ENCODE data around the gene MYO18A. TPM values are rescaled to one million over a fixed set of nuclear protein-coding genes. Genes with fewer than 3 reads are reported as not detected.
A peak's percentile ranks its signal among the peaks of the same experiment; 100 is the strongest.
"Not testable (repeated sequence)": the region's sequence is repeated elsewhere in the genome, so short reads cannot be mapped to it uniquely, and the experiment has no call there.

The MYO18A gene
- total RNA-seq, 1 donor = 78.3 TPM

DNA sequence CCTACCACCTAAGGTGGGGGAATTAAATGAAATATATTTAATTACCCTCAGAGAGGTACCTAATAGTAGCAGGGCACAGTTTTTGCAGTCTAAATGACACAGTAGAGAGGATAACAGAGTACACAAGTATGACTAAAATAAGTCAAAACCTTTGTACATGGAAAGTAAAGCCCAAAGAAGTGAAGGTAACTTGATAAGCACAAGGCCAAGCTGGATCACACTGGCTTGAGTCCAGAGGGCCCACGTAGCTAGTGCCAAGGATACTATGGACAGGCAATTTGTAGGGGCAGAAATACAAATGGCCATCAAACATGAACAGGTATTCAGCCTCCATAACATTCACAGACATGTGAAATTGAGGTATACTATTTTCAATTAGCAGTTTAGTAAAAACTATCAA is 7.6 kb downstream of the MYO18A start:
- TF ChIP-seq, protein P1, sequence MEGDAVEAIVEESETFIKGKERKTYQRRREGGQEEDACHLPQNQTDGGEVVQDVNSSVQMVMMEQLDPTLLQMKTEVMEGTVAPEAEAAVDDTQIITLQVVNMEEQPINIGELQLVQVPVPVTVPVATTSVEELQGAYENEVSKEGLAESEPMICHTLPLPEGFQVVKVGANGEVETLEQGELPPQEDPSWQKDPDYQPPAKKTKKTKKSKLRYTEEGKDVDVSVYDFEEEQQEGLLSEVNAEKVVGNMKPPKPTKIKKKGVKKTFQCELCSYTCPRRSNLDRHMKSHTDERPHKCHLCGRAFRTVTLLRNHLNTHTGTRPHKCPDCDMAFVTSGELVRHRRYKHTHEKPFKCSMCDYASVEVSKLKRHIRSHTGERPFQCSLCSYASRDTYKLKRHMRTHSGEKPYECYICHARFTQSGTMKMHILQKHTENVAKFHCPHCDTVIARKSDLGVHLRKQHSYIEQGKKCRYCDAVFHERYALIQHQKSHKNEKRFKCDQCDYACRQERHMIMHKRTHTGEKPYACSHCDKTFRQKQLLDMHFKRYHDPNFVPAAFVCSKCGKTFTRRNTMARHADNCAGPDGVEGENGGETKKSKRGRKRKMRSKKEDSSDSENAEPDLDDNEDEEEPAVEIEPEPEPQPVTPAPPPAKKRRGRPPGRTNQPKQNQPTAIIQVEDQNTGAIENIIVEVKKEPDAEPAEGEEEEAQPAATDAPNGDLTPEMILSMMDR (IDR thresholded peaks at IDR 0.05; ENCODE audit: insufficient read depth, low read length) = no peak
- H3K4me3 ChIP-seq (ENCODE audit: low read depth, low read length) = no peak overlapping the region

DNA sequence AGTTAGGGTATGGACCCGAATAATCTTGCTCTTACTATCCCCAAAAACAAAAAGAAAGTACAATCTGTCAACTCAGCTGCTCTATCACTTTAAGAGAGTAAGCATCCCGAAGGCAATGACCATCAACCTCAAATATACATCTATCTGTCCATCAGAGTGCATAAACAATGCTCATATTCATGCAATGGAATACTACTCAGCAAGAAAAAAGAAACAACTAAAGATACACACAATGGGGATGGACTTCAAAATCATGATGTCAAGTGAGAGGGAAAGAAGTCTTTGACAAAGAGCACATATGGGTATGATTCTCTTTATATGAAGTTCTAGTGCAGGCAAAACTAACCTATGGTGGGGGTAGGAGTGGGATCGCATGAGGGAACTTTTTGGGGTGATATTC is 9.5 kb downstream of the MYO18A start:
- TF ChIP-seq, protein P1 (IDR thresholded peaks at IDR 0.05; ENCODE audit: insufficient read depth, low read length) = no peak

More for the DNA sequence above, 7.6 kb downstream of the MYO18A start:
- DNase-seq (ENCODE audit: low read depth) = no peak

GRCh38 chr17:29169806-29170591 is 10.2 kb downstream of the MYO18A start:
- no peak for DNase-seq (ENCODE audit: low read depth)
- TF ChIP-seq, protein P1 (IDR thresholded peaks at IDR 0.05; ENCODE audit: insufficient read depth, low read length) = no peak

More for the DNA sequence above, 9.5 kb downstream of the MYO18A start:
- no peak for DNase-seq (ENCODE audit: low read depth)
- H3K4me3 ChIP-seq (ENCODE audit: low read depth, low read length) = no peak overlapping the region

GRCh38 chr17:29168759-29169126 is 11.5 kb downstream of the MYO18A start:
- not testable (repeated sequence) for H3K4me3 ChIP-seq (ENCODE audit: low read depth, low read length); DNase-seq (ENCODE audit: low read depth)

More at GRCh38 chr17:29169806-29170591, 10.2 kb downstream of the MYO18A start:
- H3K4me3 ChIP-seq (ENCODE audit: low read depth, low read length) = no peak overlapping the region

DNA sequence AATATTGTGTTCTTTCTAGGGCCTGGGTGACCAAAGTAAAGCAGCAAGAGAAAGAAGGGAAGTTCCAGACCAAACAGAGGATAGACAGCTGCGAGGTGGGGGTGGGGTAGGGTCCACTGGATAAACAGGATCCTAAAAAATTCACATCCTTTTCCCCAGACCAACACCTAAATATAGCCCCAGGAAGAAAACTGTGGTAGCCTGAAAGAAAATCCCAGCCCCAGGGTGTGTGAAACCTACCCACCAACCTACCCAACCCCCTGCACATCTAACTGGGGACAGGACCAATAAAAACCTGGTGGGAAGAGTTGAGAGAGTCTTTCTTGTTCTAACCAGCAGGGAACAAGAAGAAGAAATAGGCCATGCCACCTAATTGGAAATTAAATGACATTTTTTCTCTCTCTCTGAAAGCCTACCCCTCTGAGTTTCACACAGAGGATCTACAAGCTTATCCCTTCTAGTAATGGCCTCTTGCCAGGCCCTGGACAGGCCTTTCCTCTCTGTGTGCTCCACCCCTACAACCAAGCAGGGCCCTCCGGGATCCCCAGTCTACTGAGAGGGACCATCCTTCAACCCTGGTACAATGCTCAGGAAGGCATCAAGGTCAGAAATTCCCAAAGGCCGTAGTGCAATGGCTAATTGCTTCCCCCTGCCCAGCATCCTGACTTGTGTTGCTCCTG is 12.0 kb downstream of the MYO18A start:
- TF ChIP-seq, protein P1 (IDR thresholded peaks at IDR 0.05; ENCODE audit: insufficient read depth, low read length) = no peak
- H3K4me3 ChIP-seq (ENCODE audit: low read depth, low read length) = no peak overlapping the region
- peak; percentile 33 for DNase-seq (ENCODE audit: low read depth)

- no peak for DNase-seq (ENCODE audit: low read depth)
- TF ChIP-seq, protein P1 (IDR thresholded peaks at IDR 0.05; ENCODE audit: insufficient read depth, low read length) = no peak
- no peak overlapping the region for H3K4me3 ChIP-seq (ENCODE audit: low read depth, low read length)
These were observed 12.7 kb downstream of the MYO18A start for GRCh38 chr17:29167393-29168078.

- no peak for DNase-seq (ENCODE audit: low read depth)
- no peak overlapping the region for H3K4me3 ChIP-seq (ENCODE audit: low read depth, low read length)
- TF ChIP-seq, protein P1 (IDR thresholded peaks at IDR 0.05; ENCODE audit: insufficient read depth, low read length) = no peak
These were observed 13.7 kb downstream of the MYO18A start for GRCh38 chr17:29166507-29166887.
